GM23338 (cell line): ENCODE measurements around the gene ST3GAL4.

Source experiments
- CTCF ChIP-seq, 2 experiments: fragments of 200-600 bp in 1 of 2; sonication (generic) in 1 of 2; conservative IDR thresholded peaks; 2 replicates each; pipeline versions ENCODE4 v1.5.1 to v1.6.1; 2016 to 2017; ENCODE audit warnings: antibody characterized with exemption in 2 of 2, low read depth in 2 of 2, mild to moderate bottlenecking in 2 of 2, moderate library complexity in 1 of 2
- EZH2 ChIP-seq: fragments of 200-600 bp; sonication (generic); IDR thresholded peaks from one replicate; pipeline ENCODE4 v1.8.0; 2017; ENCODE audit warnings: antibody characterized with exemption, mild to moderate bottlenecking, low read depth; ENCODE audit not compliant: unreplicated experiment
- POLR2AphosphoS5 ChIP-seq: IDR thresholded peaks from 2 replicates; pipeline ENCODE4 v1.6.1; 2016; ENCODE audit warnings: antibody characterized with exemption, low read depth
- REST ChIP-seq: IDR thresholded peaks from one replicate; pipeline ENCODE4 v1.6.1; 2018; ENCODE audit warnings: antibody characterized with exemption; ENCODE audit not compliant: unreplicated experiment

- TF ChIP-seq CTCF (conservative IDR thresholded peaks at IDR 0.05; ENCODE audit: low read depth in 2 of 2) (no peak), POLR2AphosphoS5 (no peak), REST (no peak), EZH2 (no peak)
Observed at GRCh38 chr11:126407682-126408288, 52.3 kb downstream of the ST3GAL4 start.
